Endothelial cell (in vitro differentiated cells): Measurements from ENCODE around the gene SLC25A13. TPM values are rescaled to one million over a fixed set of nuclear protein-coding genes. Genes with fewer than 3 reads are reported as not detected.
"Not testable (repeated sequence)": the region's sequence is repeated elsewhere in the genome, so short reads cannot be mapped to it uniquely, and the experiment has no call there.

Source experiments
- DNase-seq: peaks from one replicate; pipeline ENCODE4 v3.0.0; 2021; ENCODE audit warnings: low spot score
- H3K27ac Mint-ChIP-seq: one replicate; pipeline ENCODE4 v1.8.0; 2021; ENCODE audit warnings: mixed read lengths, inconsistent platforms; ENCODE audit not compliant: unreplicated experiment
- H3K27me3 Mint-ChIP-seq: one replicate; pipeline ENCODE4 v1.8.0; 2021; ENCODE audit warnings: mild to moderate bottlenecking, moderate library complexity, mixed read lengths, inconsistent platforms; ENCODE audit not compliant: unreplicated experiment
- H3K36me3 Mint-ChIP-seq: one replicate; pipeline ENCODE4 v1.8.0; 2021; ENCODE audit warnings: mild to moderate bottlenecking, low read depth, mixed read lengths, inconsistent platforms; ENCODE audit not compliant: unreplicated experiment
- H3K4me1 Mint-ChIP-seq: one replicate; pipeline ENCODE4 v1.8.0; 2021; ENCODE audit warnings: mild to moderate bottlenecking, mixed read lengths, inconsistent platforms; ENCODE audit not compliant: unreplicated experiment
- H3K4me3 Mint-ChIP-seq: one replicate; pipeline ENCODE4 v1.8.0; 2021; ENCODE audit warnings: mild to moderate bottlenecking, mixed read lengths, inconsistent platforms; ENCODE audit not compliant: unreplicated experiment
- H3K9me3 Mint-ChIP-seq: one replicate; pipeline ENCODE4 v1.8.0; 2021; ENCODE audit warnings: mixed read lengths, inconsistent platforms; ENCODE audit not compliant: unreplicated experiment
- CTCF ChIP-seq: fragments of 200-600 bp; sonication (generic); IDR thresholded peaks from one replicate; pipeline ENCODE4 v1.5.0; 2021; ENCODE audit warnings: antibody characterized with exemption; ENCODE audit not compliant: unreplicated experiment
- long read RNA-seq: library from polyadenylated mRNA; unstranded; transcript quantifications from one replicate; pipeline ENCODE4 v2.0.0, GENCODE V29; 2020; ENCODE audit not compliant: unreplicated experiment
- total RNA-seq: library from RNA; stranded (reverse); fragmentation: NEBNext Ultra II Directional; extraction: Animal tissue kit (Norgen Biotek cat#: 25700); gene quantifications from one replicate; pipeline ENCODE4 v1.2.1, GENCODE V29; 2021; ENCODE audit not compliant: unreplicated experiment

SLC25A13 gene
- 69.6 TPM for total RNA-seq
- long read RNA-seq, transcript SLC25A13-201 (18 exons, 3,136 nt): major isoform, 25 of 39 reads
- long read RNA-seq, partial matches to known transcripts: 6 of 39 reads
- long read RNA-seq, other reads (novel, unspliced or antisense): 6 of 39 reads

DNA sequence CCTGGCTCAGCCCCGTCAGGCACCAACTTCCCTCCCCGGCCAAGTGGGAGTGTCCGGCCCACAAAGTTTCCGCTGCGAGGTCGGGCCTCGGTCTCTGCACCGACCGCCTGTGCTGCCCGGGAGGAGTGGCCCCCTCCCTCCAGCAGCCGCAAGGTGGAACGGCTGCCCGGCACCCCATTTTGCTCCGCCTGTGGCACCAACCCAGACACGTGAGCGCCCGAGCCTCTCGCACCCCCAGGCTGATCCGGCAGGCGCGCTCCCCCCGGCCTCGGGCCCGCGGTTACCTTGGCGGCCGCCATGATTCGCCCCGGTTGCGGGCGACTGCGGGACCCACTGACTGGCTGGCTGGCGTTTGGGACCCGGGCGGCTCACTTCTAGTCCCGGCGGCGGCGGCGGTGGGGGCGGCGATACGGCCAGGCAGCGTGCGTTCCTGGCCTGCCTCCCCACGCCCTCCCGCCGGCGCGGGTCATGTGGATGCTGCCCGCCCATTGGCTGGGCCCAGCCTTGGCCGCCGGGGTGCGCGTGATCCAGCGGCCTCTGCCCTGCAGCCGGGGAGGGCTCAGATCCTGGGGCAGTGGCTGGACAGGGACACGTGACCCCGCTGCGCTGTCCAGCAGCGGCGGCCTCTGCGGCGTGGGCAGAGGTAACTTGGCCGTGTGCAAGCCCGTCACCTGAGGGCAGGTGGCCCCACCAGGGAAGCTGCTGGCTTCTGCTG, at the start of gene SLC25A13:
Gene SLC25A13 (minus strand): TSS at position 441 of the 715 bp plus-strand sequence. CDS start 142 bp downstream, at position 299.
- Mint-ChIP-seq H3K9me3 (no peaks in the 10 kb centered on the region), H3K4me3 (peak within 1 kb of the TSS; percentile 94), H3K27ac (peak within 1 kb of the TSS; percentile 99), H3K4me1 (peaks cover 12% of the 10 kb centered on the region), H3K36me3 (peaks cover 6% of the 10 kb centered on the region), H3K27me3 (peaks cover 7% of the 10 kb centered on the region)
- DNase-seq: peak; percentile 94
- TF ChIP-seq CTCF: no peak

DNA sequence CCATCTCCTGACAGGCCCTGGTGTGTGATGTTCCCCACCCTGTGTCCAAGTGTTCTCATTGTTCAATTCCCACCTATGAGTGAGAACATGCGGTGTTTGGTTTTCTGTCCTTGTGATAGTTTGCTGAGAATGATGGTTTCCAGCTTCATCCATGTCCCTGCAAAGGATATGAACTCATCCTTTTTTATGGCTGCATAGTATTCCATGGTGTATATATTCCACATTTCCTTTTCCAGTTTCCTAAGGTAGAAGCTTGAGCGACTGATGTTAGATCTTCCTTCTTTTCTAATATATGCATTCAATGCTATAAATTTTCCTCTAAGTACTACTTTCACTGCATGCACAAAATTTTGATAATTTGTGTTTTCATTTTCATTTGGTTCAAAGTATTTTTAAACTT, 44.0 kb upstream of the SLC25A13 start:
- not testable (repeated sequence) for H3K27ac Mint-ChIP-seq, DNase-seq, H3K4me1 Mint-ChIP-seq, H3K9me3 Mint-ChIP-seq, H3K27me3 Mint-ChIP-seq, H3K36me3 Mint-ChIP-seq, H3K4me3 Mint-ChIP-seq

GRCh38 chr7:96361116-96361857, 39.4 kb upstream of the SLC25A13 start:
- Mint-ChIP-seq H3K9me3 (no peaks in the 10 kb centered on the region), H3K4me1 (no peaks in the 10 kb centered on the region), H3K4me3 (no peak overlapping the region), H3K27me3 (no peaks in the 10 kb centered on the region), H3K27ac (no peak overlapping the region), H3K36me3 (no peaks in the 10 kb centered on the region)
- DNase-seq: no peak
- no peak for TF ChIP-seq CTCF

GRCh38 chr7:96359876-96360275, 38.0 kb upstream of the SLC25A13 start:
- Mint-ChIP-seq H3K4me3 (no peak overlapping the region), H3K27me3 (no peaks in the 10 kb centered on the region), H3K27ac (no peak overlapping the region), H3K4me1 (no peaks in the 10 kb centered on the region), H3K36me3 (no peaks in the 10 kb centered on the region), H3K9me3 (no peaks in the 10 kb centered on the region)
- no peak for DNase-seq
- TF ChIP-seq CTCF: no peak

GRCh38 chr7:96358236-96358971, 36.5 kb upstream of the SLC25A13 start:
- H3K27me3 Mint-ChIP-seq, H3K36me3 Mint-ChIP-seq, H3K27ac Mint-ChIP-seq, H3K4me1 Mint-ChIP-seq, H3K9me3 Mint-ChIP-seq, H3K4me3 Mint-ChIP-seq, DNase-seq: not testable (repeated sequence)
